ENCODE measurements around the gene PTGFRN. TPM values are rescaled to one million over a fixed set of nuclear protein-coding genes. Genes with fewer than 3 reads are reported as not detected.
A peak's percentile ranks its signal among the peaks of the same experiment; 100 is the strongest.

Gene PTGFRN
- total RNA-seq, 1 donor from 2014 or later, result 106 TPM

DNA sequence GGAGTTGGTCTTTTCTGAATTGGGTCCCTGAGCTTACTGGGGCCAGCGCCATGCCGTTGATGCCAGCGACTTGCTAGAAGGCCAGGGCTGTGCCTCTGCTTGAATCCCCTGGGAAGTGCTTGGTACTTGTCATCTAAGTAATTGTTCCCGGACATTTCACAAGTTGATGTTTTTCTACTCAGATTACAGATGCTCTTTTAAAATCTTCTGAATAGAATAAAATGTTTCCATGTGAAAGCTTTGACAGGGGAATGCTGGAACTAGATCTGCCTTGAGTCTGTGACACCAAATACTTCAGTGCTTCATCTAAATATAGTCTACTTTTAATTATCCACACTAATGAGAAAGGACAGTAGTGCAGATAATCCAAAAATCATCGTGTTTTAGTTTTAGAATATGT is 38.3 kb downstream of the PTGFRN start:
- no peaks in the 10 kb centered on the region for H3K9me3 Mint-ChIP-seq
- no peak overlapping the region for H3K27ac Mint-ChIP-seq
- no peak overlapping the region for H3K4me3 Mint-ChIP-seq
- DNase-seq (ENCODE audit: low spot score in 2 of 2, unreplicated experiment in 2 of 2), result no peak
- peaks cover 38% of the 10 kb centered on the region for H3K36me3 Mint-ChIP-seq
- TF ChIP-seq, protein P1, sequence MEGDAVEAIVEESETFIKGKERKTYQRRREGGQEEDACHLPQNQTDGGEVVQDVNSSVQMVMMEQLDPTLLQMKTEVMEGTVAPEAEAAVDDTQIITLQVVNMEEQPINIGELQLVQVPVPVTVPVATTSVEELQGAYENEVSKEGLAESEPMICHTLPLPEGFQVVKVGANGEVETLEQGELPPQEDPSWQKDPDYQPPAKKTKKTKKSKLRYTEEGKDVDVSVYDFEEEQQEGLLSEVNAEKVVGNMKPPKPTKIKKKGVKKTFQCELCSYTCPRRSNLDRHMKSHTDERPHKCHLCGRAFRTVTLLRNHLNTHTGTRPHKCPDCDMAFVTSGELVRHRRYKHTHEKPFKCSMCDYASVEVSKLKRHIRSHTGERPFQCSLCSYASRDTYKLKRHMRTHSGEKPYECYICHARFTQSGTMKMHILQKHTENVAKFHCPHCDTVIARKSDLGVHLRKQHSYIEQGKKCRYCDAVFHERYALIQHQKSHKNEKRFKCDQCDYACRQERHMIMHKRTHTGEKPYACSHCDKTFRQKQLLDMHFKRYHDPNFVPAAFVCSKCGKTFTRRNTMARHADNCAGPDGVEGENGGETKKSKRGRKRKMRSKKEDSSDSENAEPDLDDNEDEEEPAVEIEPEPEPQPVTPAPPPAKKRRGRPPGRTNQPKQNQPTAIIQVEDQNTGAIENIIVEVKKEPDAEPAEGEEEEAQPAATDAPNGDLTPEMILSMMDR (IDR thresholded peaks at IDR 0.05; ENCODE audit: unreplicated experiment), result no peak
- no peaks in the 10 kb centered on the region for H3K27me3 Mint-ChIP-seq (ENCODE audit: low read depth)
- H3K4me1 Mint-ChIP-seq, result peaks cover 23% of the 10 kb centered on the region

DNA sequence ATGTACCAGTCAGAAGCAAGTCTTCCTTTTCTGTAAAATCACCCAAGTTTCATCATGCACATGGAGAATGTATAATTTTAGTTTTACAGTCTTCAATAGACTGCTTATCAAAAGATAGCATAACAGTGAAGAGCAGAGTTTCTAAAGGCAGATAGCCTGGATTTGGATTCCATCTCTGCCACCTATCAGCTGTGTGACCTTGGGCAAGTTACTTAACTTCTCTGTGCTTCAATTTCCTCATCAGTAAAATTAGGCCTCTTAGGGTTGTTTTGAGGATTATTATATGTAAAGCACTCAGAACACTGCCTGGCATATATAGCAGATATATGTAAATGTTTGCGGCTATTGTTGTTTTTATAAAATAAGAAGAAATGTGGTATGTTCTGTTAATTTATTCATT is 38.9 kb downstream of the PTGFRN start:
- TF ChIP-seq, protein P1 (IDR thresholded peaks at IDR 0.05; ENCODE audit: unreplicated experiment), result no peak
- H3K9me3 Mint-ChIP-seq, result no peaks in the 10 kb centered on the region
- peaks cover 35% of the 10 kb centered on the region for H3K36me3 Mint-ChIP-seq
- no peak overlapping the region for H3K4me3 Mint-ChIP-seq
- no peaks in the 10 kb centered on the region for H3K27me3 Mint-ChIP-seq (ENCODE audit: low read depth)
- no peak overlapping the region for H3K27ac Mint-ChIP-seq
- H3K4me1 Mint-ChIP-seq, result peaks cover 23% of the 10 kb centered on the region
- DNase-seq (ENCODE audit: low spot score in 2 of 2, unreplicated experiment in 2 of 2), result no peak

DNA sequence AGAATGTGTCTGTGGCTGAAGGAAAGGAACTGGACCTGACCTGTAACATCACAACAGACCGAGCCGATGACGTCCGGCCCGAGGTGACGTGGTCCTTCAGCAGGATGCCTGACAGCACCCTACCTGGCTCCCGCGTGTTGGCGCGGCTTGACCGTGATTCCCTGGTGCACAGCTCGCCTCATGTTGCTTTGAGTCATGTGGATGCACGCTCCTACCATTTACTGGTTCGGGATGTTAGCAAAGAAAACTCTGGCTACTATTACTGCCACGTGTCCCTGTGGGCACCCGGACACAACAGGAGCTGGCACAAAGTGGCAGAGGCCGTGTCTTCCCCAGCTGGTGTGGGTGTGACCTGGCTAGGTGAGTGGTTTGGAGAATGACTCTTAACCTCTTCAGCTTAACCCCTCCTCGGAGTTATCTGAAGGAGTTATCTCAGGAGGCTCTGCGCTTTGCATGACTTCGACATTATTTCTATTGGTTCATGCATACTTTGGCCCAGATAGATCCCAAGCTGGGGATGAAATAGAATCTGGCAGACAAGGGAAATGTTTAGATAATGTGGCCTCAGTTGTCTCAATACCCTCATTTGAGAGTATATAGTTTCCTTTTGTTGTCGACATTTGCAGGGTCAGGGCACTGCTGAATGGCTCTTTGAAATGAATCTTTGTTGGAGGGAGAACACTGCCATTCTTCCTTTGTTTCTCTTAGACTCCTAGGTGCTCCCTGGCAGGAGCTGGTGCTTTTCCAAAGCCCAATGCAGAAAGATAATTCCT is 39.7 kb downstream of the PTGFRN start:
- Mint-ChIP-seq H3K4me1 (peaks cover 23% of the 10 kb centered on the region), H3K27ac (no peak overlapping the region), H3K4me3 (no peak overlapping the region), H3K9me3 (no peaks in the 10 kb centered on the region), H3K27me3 (ENCODE audit: low read depth) (no peaks in the 10 kb centered on the region), H3K36me3 (peaks cover 29% of the 10 kb centered on the region)
- no peak for DNase-seq (ENCODE audit: low spot score in 2 of 2, unreplicated experiment in 2 of 2)
- TF ChIP-seq, protein P1 (IDR thresholded peaks at IDR 0.05; ENCODE audit: unreplicated experiment), result no peak

DNA sequence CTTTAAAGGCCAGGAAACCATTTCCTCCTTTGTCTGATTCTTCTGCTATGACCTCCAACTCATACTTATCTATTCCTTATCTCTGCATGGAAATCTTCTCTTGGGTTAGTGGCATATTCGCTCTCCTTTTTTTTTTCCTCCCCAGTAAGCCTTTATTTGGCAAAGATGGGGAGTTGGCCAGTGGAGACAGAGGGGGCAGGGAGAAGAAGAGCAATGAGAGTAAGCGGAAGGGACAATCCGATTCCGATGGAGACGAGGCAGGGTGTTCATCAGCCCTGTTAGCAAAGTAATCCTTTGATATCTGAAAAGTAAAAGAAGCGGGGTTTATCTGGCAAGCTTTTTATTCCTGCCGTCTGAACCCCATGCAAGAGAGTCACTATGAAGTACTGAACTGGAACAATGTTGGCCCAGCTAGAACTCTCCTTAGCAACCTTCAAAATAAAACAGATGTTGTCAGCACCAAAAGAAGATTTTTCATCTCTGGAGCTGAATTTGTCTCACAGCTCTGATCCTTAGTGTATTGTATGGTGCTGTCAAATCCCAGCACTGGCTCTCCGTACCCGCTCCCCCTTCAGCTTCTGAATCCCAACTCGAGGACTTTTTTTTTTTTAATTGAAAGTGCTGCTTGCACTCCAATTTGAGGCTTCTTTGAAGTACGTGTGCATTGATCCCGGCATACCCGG is 40.9 kb downstream of the PTGFRN start:
- Mint-ChIP-seq H3K36me3 (peaks cover 25% of the 10 kb centered on the region), H3K27ac (peak overlapping the region; percentile 74), H3K4me1 (peaks cover 23% of the 10 kb centered on the region)

DNA sequence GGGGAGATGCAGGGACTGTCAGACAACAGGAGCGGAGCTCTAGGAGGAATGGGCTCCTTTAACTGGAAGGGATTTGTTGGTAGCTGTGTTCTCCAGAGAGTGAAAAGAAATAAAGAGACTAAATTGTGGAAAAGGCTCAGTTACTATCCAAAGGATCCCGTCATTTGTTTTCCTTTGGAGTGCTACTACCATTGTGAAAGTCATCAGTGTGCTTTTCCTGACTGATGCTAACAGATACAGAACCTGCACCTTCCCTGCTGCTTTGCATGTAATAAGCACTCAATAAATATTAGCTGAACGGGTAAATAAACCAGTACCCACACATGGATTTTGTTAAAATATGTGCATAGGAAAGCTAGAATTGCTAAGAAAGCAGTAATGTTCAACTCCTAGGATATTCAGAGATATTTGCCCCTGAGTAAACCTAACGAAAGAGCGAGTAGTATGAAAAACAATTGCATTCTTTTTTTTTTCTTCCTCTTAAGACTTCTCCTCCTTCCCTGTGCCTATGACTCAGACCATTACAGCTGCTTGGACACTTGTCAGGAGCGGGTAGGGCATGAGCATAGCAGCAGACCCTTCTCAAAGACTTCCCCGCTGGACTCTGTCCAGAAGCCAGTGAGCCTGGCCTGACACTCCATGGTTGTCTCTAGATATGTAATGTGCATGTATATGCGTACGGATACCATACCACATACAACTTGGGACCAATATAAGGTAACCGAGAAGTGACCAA is 41.7 kb downstream of the PTGFRN start:
- H3K27me3 Mint-ChIP-seq (ENCODE audit: low read depth), result no peaks in the 10 kb centered on the region
- peaks cover 25% of the 10 kb centered on the region for H3K36me3 Mint-ChIP-seq
- TF ChIP-seq, protein P1 (IDR thresholded peaks at IDR 0.05; ENCODE audit: unreplicated experiment), result no peak
- H3K9me3 Mint-ChIP-seq, result no peaks in the 10 kb centered on the region
- H3K27ac Mint-ChIP-seq, result peak overlapping the region; percentile 72
- no peak for DNase-seq (ENCODE audit: low spot score in 2 of 2, unreplicated experiment in 2 of 2)
- no peak overlapping the region for H3K4me3 Mint-ChIP-seq
- H3K4me1 Mint-ChIP-seq, result peaks cover 23% of the 10 kb centered on the region

More for the DNA sequence above, 40.9 kb downstream of the PTGFRN start:
- Mint-ChIP-seq H3K4me3 (no peak overlapping the region), H3K27me3 (ENCODE audit: low read depth) (no peaks in the 10 kb centered on the region), H3K9me3 (no peaks in the 10 kb centered on the region)
- no peak for DNase-seq (ENCODE audit: low spot score in 2 of 2, unreplicated experiment in 2 of 2)
- TF ChIP-seq, protein P1 (IDR thresholded peaks at IDR 0.05; ENCODE audit: unreplicated experiment), result no peak
